GM12865 (cell line): ENCODE results near the gene NR2F1-AS1.

Experiments used
- DNase-seq: peaks from one replicate; pipeline ENCODE4 v3.0.0; 2010; ENCODE audit warnings: low read depth
- H3K4me3 ChIP-seq: 2 replicates; pipeline ENCODE4 v1.5.1; 2011; ENCODE audit warnings: mild to moderate bottlenecking, low read depth, low read length, control low read depth
- TF ChIP-seq, protein P1 (sequence below): IDR thresholded peaks from 2 replicates; pipeline ENCODE4 v1.5.1; 2011; ENCODE audit warnings: low read length, control low read depth, low read depth, inconsistent platforms; ENCODE audit not compliant: insufficient read depth; ENCODE audit errors: missing control alignments

Gene NR2F1-AS1

DNA sequence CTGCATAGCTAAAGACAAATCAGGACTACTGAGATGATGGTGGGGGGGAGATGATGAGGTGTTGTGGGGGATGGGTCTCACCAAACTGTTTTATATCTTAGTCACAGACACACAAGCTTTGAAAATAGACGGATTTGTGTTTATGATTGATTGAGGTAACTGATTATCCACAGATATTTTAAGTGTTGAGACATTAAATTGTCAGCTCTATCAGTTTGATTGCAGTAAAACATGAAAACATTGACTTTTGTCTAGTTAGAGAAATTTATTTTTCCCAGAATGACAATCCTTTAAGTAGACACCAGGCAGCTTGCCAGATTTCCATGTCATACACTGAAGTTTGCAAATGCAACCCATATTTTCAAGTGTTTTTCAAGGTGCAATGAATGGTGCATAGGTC lies 149.8 kb downstream of the NR2F1-AS1 start:
- TF ChIP-seq, protein P1, sequence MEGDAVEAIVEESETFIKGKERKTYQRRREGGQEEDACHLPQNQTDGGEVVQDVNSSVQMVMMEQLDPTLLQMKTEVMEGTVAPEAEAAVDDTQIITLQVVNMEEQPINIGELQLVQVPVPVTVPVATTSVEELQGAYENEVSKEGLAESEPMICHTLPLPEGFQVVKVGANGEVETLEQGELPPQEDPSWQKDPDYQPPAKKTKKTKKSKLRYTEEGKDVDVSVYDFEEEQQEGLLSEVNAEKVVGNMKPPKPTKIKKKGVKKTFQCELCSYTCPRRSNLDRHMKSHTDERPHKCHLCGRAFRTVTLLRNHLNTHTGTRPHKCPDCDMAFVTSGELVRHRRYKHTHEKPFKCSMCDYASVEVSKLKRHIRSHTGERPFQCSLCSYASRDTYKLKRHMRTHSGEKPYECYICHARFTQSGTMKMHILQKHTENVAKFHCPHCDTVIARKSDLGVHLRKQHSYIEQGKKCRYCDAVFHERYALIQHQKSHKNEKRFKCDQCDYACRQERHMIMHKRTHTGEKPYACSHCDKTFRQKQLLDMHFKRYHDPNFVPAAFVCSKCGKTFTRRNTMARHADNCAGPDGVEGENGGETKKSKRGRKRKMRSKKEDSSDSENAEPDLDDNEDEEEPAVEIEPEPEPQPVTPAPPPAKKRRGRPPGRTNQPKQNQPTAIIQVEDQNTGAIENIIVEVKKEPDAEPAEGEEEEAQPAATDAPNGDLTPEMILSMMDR, result no peak
- no peak for DNase-seq
- no peak overlapping the region for H3K4me3 ChIP-seq

DNA sequence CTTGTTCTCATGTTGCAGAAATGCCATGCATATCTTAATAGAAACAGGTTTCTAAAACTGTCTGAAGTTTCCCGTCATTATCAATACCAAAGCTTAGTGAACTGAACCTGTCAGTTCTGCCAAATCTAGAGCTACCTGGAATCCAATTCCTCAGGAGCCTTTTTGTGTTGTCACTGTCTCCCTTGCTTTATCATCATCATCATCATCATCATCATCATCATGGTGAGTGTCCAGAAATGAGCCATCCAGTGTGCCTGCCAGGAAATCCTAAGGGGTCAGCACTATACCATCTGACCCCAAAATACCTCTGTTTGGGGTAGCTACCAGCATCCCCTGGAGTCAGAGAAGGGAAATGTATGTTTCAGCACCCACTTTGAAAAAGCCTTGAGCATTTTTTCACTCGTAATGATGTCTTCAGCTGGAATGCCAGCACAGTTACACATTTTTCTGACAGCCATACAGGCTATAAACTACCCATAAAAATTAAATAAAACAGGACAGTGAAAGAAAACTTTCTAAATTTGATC lies 150.3 kb downstream of the NR2F1-AS1 start:
- TF ChIP-seq, protein P1, result no peak
- no peak for DNase-seq
- no peak overlapping the region for H3K4me3 ChIP-seq

DNA sequence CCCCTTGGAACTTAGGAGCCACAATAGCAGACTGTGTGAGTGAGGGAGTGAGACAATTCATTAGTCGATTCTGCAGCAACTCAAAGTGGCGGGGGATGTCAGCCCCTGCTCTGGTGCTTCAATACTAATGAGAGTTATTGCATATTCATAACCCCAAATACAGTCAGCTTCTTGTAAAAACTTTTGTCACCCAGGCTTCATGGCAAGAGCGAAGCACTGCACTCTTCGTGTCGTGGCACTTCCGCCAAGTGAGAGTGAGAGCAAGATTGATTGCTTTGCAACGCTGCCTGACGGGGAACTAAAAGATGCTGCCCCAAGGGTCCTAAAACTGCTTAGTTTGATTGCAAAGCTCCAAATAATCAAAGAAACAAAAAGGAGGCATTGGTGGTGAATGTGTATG lies 150.9 kb downstream of the NR2F1-AS1 start:
- TF ChIP-seq, protein P1, result no peak
- DNase-seq, result no peak

DNA sequence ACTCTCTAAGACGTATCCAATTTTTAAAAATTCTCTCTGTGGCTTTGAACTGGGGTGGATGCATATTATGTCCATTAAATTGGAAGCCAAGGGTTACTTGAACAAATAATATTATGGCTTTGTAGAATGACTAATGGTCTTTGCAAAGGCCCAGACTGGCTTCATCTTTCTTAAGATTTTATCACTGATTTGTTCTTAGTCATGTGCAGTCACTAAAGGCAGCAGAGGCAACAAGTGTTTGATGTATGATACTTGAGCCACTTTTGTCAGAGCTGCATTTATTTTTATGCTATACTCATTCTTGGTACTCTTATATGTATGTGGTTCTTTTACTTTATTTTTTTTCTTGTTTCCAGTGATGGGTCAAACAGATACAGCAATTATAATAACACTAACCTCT lies 152.2 kb downstream of the NR2F1-AS1 start:
- no peak for DNase-seq
- H3K4me3 ChIP-seq, result no peak overlapping the region
- TF ChIP-seq, protein P1, result no peak

More for the DNA sequence above, 150.9 kb downstream of the NR2F1-AS1 start:
- H3K4me3 ChIP-seq, result no peak overlapping the region

DNA sequence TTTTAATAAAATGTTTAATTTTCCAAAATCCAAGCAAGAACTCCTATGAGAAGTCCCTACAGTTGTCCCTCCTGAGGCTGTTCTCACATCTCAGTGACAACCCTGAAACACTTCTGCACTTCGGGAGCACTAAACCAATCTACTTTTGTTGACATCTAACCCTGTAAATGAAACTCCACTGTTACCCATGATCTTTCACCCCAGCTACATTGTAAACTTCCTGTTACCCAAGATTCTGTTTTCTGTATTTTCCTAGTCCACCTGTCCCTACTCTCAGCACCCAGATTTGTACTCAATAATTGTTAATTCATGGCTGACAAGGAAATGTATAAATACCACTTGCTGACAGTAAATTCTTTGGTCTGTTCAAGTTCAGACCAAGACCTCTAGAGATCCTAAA lies 153.7 kb downstream of the NR2F1-AS1 start:
- no peak for DNase-seq
- TF ChIP-seq, protein P1, result no peak
- no peak overlapping the region for H3K4me3 ChIP-seq

DNA sequence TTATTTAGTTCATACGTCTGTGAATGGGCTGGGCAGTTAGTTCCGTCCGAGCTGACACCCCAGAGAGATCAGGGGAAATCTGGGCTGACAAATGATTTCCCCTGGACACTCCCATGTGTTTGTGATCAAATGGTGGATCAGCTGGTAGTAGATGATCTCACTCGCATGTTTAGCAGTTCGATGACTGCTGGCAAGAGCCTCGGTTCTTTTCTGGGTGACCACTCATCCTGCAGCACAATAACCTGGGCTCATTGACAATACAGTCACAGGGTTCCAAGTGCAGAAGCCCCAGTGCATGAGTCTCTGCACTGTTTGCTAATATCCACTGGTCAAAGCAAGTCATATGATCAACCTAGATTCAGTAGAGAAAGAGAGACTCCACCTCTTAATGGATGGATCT lies 155.9 kb downstream of the NR2F1-AS1 start:
- TF ChIP-seq, protein P1, result no peak
- H3K4me3 ChIP-seq, result no peak overlapping the region
- DNase-seq, result no peak

DNA sequence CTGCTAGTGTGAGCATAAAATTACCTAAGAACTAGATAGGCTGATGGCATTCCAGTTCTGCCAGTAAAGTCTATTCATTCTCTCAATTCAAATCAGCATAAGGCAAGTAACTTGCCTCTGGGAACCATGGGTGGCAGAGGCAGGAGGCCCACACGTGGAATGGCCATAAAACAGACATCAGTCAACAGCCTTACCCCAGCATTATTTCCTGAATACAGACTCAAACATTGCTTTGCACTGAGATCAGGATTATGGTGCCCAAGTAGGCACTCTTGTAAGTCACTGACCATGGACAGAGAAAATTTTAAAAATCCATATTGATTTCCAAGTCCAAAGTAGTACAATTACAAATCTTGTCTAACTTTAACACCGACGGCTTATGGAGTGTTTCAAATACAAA lies 157.7 kb downstream of the NR2F1-AS1 start:
- TF ChIP-seq, protein P1, result no peak
- no peak overlapping the region for H3K4me3 ChIP-seq
- DNase-seq, result no peak
